DND-41 (cell line): ENCODE results near the gene TTC28.

ENCODE experiments used
- CTCF ChIP-seq: IDR thresholded peaks from 2 replicates; pipeline ENCODE4 v1.5.1; 2012; ENCODE audit warnings: borderline replicate concordance, low read length, moderate library complexity, mild to moderate bottlenecking; ENCODE audit not compliant: poor library complexity, severe bottlenecking; ENCODE audit errors: extremely low read depth
- EZH2 ChIP-seq: IDR thresholded peaks from 3 replicates; pipeline ENCODE4 v1.6.1; 2012; ENCODE audit warnings: borderline replicate concordance, low read depth, mild to moderate bottlenecking, moderate library complexity, low read length, inconsistent platforms; ENCODE audit not compliant: severe bottlenecking

DNA sequence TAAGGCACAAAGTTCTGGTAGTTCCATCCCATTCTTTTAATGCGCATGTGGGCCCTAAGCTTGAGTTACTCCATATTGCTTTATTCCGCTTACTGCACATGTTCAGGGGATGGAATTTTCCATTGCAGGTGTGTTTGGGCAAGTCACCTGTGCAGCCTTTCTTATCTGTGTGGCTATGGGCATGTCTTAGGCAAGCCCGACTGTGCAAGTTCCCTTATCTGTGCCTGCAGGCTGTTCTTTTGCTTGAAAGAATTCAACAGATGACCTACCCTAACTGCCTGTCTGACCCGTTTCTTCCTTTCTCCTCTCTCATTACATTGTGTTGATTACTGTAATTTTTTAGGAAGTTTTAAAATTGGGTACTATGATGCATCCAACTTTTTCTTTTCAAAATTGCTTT is 363.6 kb downstream of the TTC28 start:
- TF ChIP-seq CTCF (no peak), EZH2 (no peak)
